ENCODE results near the gene ILF2. TPM values are rescaled to one million over a fixed set of nuclear protein-coding genes. Genes with fewer than 3 reads are reported as not detected.

The ILF2 gene
- total RNA-seq, 1 donor = 154 TPM

GRCh38 chr1:153649137-153649862 is 21.5 kb downstream of the ILF2 start:
- no peak for TF ChIP-seq CTCF (IDR thresholded peaks at IDR 0.05; ENCODE audit: insufficient read depth, low read length)
- DNase-seq (ENCODE audit: low read depth) = no peak

GRCh38 chr1:153648000-153648643 is 22.7 kb downstream of the ILF2 start:
- no peak overlapping the region for H3K4me3 ChIP-seq (ENCODE audit: low read depth, low read length)
- no peak for TF ChIP-seq CTCF (IDR thresholded peaks at IDR 0.05; ENCODE audit: insufficient read depth, low read length)
- no peak for DNase-seq (ENCODE audit: low read depth)

More at GRCh38 chr1:153649137-153649862, 21.5 kb downstream of the ILF2 start:
- H3K4me3 ChIP-seq (ENCODE audit: low read depth, low read length) = no peak overlapping the region

DNA sequence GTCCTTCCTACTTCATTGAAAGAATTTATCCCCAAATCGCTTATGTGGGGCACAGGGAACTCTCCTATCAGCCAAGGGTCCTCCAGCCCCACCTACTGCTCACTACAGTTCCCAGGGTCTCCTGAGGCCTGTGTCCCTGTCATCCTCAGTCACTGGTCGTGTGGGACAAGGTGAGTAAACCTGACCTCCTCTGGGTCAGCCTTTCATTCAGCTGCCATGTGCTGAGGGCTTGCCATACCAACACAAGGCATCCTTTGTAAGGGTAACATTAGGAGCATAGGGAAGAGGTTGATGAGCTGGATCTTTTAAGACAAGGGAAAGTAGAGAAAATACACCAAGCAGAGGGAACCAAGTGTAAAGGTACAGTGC is 23.5 kb downstream of the ILF2 start:
- DNase-seq (ENCODE audit: low read depth) = no peak
- TF ChIP-seq CTCF (IDR thresholded peaks at IDR 0.05; ENCODE audit: insufficient read depth, low read length) = no peak
- H3K4me3 ChIP-seq (ENCODE audit: low read depth, low read length) = no peak overlapping the region

GRCh38 chr1:153646672-153647345 is 24.0 kb downstream of the ILF2 start:
- H3K4me3 ChIP-seq (ENCODE audit: low read depth, low read length) = no peak overlapping the region
- no peak for DNase-seq (ENCODE audit: low read depth)
- TF ChIP-seq CTCF (IDR thresholded peaks at IDR 0.05; ENCODE audit: insufficient read depth, low read length) = no peak

DNA sequence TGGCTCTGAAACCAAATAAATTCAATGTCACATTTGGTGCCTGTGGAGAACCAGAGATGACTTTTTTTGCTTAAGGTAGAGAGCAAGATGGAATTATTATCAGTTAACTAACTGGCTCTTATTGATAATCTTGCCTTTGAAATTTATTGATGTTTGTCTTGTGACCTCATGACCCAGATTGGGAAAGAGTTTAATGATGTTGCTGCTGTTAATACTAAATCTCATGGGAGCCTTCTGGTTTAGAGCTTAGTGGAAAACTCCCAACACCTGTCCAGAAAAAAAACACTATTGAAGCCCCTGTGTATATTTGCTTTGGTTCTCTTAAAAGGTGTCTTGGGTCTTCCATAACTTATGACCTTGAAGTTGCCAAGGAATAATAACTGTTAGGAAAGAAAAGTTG is 27.0 kb downstream of the ILF2 start:
- no peak for DNase-seq (ENCODE audit: low read depth)
- no peak for TF ChIP-seq CTCF (IDR thresholded peaks at IDR 0.05; ENCODE audit: insufficient read depth, low read length)
- H3K4me3 ChIP-seq (ENCODE audit: low read depth, low read length) = no peak overlapping the region

DNA sequence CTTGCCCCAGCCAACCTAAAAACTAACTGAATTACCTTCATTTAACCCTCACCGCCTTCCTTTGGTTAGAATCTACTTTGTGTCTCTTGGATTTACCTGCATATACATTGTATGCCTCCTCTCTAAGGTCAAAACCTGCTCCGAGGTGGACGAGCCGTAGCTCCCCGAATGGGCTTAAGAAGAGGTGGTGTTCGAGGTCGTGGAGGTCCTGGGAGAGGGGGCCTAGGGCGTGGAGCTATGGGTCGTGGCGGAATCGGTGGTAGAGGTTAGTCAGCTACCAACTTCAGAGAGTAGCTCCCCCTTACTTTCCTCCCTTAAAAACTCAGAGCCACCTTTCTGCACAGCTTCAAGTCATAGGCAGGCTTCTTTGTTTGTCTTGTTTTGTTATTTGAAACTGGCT is 27.7 kb downstream of the ILF2 start:
- no peak overlapping the region for H3K4me3 ChIP-seq (ENCODE audit: low read depth, low read length)
- DNase-seq (ENCODE audit: low read depth) = no peak
- TF ChIP-seq CTCF (IDR thresholded peaks at IDR 0.05; ENCODE audit: insufficient read depth, low read length) = no peak

All from fibroblast of the aortic adventitia (primary cell).